OCI-LY7 (cell line): ENCODE data around the gene NIM1K. TPM values are rescaled to one million over a fixed set of nuclear protein-coding genes. Genes with fewer than 3 reads are reported as not detected.

Experiments
- BruUV-seq: library from RNA; stranded (reverse); fragments of 400-500 nt; replicated peaks from 2 replicates; lab custom pipeline; 2021; lab: Mats Ljungman, UMichigan
- CTCF ChIA-PET: fragments of 300-600 bp; sonication (Branson Sonifier 250); formaldehyde crosslinking; loops from one replicate; lab custom pipeline; 2022; ENCODE audit warnings: antibody characterized with exemption; ENCODE audit not compliant: unreplicated experiment; lab: Charles Lee
- POLR2A ChIA-PET: fragments of 300-600 bp; sonication (Branson Sonifier 250); formaldehyde crosslinking; loops from one replicate; lab custom pipeline; 2022; ENCODE audit warnings: antibody characterized with exemption; lab: Charles Lee
- DNase-seq: peaks from one replicate; pipeline ENCODE4 v3.0.0-alpha.2; 2015; ENCODE audit warnings: low spot score
- H2AFZ ChIP-seq: fragments of 200-600 bp; sonication (generic), shearing (Covaris generic); 2 replicates; pipeline ENCODE4 v1.6.1; 2014; ENCODE audit warnings: mild to moderate bottlenecking, antibody characterized with exemption, low read length, moderate library complexity
- H3K27ac ChIP-seq: fragments of 200-600 bp; sonication (generic); 2 replicates; pipeline ENCODE4 v1.5.1; 2014; ENCODE audit warnings: mixed run types, low read depth, mild to moderate bottlenecking, moderate library complexity, low read length, inconsistent platforms; ENCODE audit not compliant: poor library complexity, severe bottlenecking
- H3K36me3 ChIP-seq: fragments of 200-600 bp; sonication (generic); 2 replicates; pipeline ENCODE4 v1.6.1; 2014; ENCODE audit warnings: mild to moderate bottlenecking, antibody characterized with exemption, low read length, moderate library complexity, mixed read lengths; ENCODE audit not compliant: insufficient read depth
- H3K4me1 ChIP-seq: fragments of 200-600 bp; sonication (generic); 2 replicates; pipeline ENCODE4 v1.5.1; 2014; ENCODE audit warnings: mild to moderate bottlenecking, low read length; ENCODE audit not compliant: insufficient read depth, poor library complexity, severe bottlenecking
- H3K4me2 ChIP-seq: fragments of 200-600 bp; sonication (generic); 2 replicates; pipeline ENCODE4 v1.6.1; 2014; ENCODE audit warnings: mild to moderate bottlenecking, low read length
- H3K4me3 ChIP-seq: fragments of 200-600 bp; sonication (generic); 2 replicates; pipeline ENCODE4 v1.5.1; 2014; ENCODE audit warnings: mild to moderate bottlenecking, low read depth, low read length; ENCODE audit not compliant: poor library complexity, severe bottlenecking
- H3K79me2 ChIP-seq: fragments of 200-600 bp; sonication (generic); 2 replicates; pipeline ENCODE4 v1.6.1; 2016; ENCODE audit warnings: low read depth, mild to moderate bottlenecking, low read length, moderate library complexity, mixed read lengths; ENCODE audit not compliant: insufficient read depth
- H3K9me2 ChIP-seq: fragments of 200-600 bp; sonication (generic); 2 replicates; pipeline ENCODE4 v1.6.1; 2016; ENCODE audit warnings: mild to moderate bottlenecking, low read length, mixed read lengths; ENCODE audit not compliant: insufficient read depth
- H3K9me3 ChIP-seq: fragments of 200-600 bp; sonication (generic); 2 replicates; pipeline ENCODE4 v1.6.1; 2014; ENCODE audit warnings: mild to moderate bottlenecking, mixed run types, low read length, mixed read lengths
- H4K20me1 ChIP-seq: fragments of 200-600 bp; sonication (generic); 2 replicates; pipeline ENCODE4 v1.6.1; 2014; ENCODE audit warnings: mild to moderate bottlenecking, antibody characterized with exemption, low read length, moderate library complexity, mixed read lengths; ENCODE audit not compliant: insufficient read depth
- EZH2phosphoT487 ChIP-seq: fragments of 200-600 bp; sonication (generic); IDR thresholded peaks from 2 replicates; pipeline ENCODE4 v1.6.1; 2018; ENCODE audit warnings: low read depth, borderline replicate concordance, mild to moderate bottlenecking, mixed run types, antibody characterized with exemption, low read length, moderate library complexity, mixed read lengths
- intact Hi-C: fragments of 100-400 bp; cut with micrococcal nuclease; formaldehyde crosslinking; loops from one replicate; pipeline ENCODE4 v1.10.0; 2022; ENCODE audit not compliant: unreplicated experiment
- total RNA-seq, 2 experiments: library from RNA; depleted of rRNA in 1 of 2; stranded (reverse); fragments of >200 nt in 1 of 2; shearing (Covaris generic) in 1 of 2; gene quantifications; 2 replicates each; pipeline ENCODE4 v1.2.3, GENCODE V29; 2014 to 2022
- TF ChIP-seq, protein P1 (sequence below): fragments of 200-600 bp; sonication (generic); conservative IDR thresholded peaks from 2 replicates; pipeline ENCODE4 v1.5.1; 2014; ENCODE audit warnings: mild to moderate bottlenecking, antibody characterized with exemption, low read length, moderate library complexity, mixed read lengths

NIM1K gene
- total RNA-seq, 2 experiments from 2014 or later = 0.41 to 0.68 TPM

DNA sequence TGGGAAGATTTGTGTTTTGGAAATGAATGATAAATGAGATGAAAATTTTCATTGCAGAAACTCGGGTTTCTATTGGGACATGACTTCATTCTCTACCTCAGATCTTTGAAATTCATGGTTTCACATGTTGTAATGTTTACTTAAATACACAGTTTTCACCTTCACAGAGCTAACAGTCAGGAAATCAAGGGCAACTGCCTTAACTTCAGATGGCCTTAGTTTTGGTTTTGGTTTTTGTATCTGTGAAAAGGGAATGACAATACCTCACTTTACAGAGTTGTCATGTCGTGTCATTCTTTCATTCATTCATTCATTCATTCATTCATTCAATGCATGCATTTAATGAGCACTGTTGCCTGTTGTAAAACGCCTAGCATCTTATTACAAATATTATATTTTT is 41.9 kb downstream of the NIM1K start:
- Histone ChIP-seq H4K20me1 (no peaks in the 10 kb centered on the region), H3K27ac (no peak overlapping the region), H3K4me1 (no peaks in the 10 kb centered on the region), H3K79me2 (no peaks in the 10 kb centered on the region), H3K4me3 (no peak overlapping the region), H3K9me3 (no peaks in the 10 kb centered on the region), H3K4me2 (no peak overlapping the region), H2AFZ (no peak overlapping the region), H3K36me3 (no peaks in the 10 kb centered on the region), H3K9me2 (no peaks in the 10 kb centered on the region)
- POLR2A ChIA-PET = interaction anchor here (0.5 to 1.2 kb wide), 3 partner anchors 8 to 20 kb away, joined by 3 to 5 read pairs (median 4); no protein-coding TSS in a partner anchor
- TF ChIP-seq, protein P1, sequence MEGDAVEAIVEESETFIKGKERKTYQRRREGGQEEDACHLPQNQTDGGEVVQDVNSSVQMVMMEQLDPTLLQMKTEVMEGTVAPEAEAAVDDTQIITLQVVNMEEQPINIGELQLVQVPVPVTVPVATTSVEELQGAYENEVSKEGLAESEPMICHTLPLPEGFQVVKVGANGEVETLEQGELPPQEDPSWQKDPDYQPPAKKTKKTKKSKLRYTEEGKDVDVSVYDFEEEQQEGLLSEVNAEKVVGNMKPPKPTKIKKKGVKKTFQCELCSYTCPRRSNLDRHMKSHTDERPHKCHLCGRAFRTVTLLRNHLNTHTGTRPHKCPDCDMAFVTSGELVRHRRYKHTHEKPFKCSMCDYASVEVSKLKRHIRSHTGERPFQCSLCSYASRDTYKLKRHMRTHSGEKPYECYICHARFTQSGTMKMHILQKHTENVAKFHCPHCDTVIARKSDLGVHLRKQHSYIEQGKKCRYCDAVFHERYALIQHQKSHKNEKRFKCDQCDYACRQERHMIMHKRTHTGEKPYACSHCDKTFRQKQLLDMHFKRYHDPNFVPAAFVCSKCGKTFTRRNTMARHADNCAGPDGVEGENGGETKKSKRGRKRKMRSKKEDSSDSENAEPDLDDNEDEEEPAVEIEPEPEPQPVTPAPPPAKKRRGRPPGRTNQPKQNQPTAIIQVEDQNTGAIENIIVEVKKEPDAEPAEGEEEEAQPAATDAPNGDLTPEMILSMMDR = no peak
- TF ChIP-seq EZH2phosphoT487 = no peak
- no peak for DNase-seq
- BruUV-seq = no TSS peak
- intact Hi-C loops = loop anchor here (2.0 kb wide), 1 partner anchor 155 kb away; no protein-coding TSS in a partner anchor
- CTCF ChIA-PET = no interaction called here

DNA sequence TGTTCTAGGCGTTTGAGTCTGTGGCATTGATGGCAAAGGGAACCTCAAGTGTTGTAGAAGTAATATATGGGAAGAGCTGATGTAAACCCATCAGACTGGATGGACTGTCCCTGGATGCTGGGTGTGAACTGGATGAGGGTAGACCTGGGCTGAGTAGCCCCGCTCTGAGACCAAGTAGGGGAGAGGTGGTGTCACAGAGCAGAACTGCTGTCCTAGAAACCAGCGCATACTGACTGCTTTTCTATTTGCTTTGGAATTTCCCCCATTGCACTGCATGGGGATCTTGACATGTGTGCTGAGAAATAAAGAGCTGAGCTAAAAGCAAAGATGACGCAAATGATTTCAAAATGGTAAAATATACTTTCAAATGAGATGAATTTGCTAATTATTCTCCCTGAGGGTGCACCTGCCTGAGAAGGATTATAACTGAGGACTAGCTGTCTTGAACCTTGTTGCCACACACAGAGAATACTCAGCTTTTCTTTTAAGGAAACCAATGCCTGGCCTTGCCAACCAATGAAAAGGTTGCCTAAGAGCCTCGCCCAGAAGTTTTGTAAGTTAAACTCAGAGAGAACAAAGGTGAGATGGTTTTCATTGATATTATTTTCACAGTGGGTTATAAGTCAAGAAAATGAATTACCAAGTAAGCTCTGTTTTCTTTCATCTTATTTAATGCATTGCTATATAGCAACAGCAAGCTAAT is 44.8 kb downstream of the NIM1K start:
- ChIA-PET CTCF (no interaction called here), POLR2A (interaction anchor here (0.5 to 1.0 kb wide), 5 partner anchors 14 to 682 kb away, joined by 3 read pairs; no protein-coding TSS in a partner anchor)
- intact Hi-C loops = no loop called here

More for the DNA sequence above, 44.8 kb downstream of the NIM1K start:
- H2AFZ ChIP-seq = no peak overlapping the region
- no peaks in the 10 kb centered on the region for H3K79me2 ChIP-seq
- no peaks in the 10 kb centered on the region for H3K36me3 ChIP-seq
- no peaks in the 10 kb centered on the region for H4K20me1 ChIP-seq
- TF ChIP-seq EZH2phosphoT487 = no peak
- TF ChIP-seq, protein P1 = no peak
- BruUV-seq = no TSS peak
- H3K4me3 ChIP-seq = no peak overlapping the region
- no peak overlapping the region for H3K27ac ChIP-seq
- no peaks in the 10 kb centered on the region for H3K4me1 ChIP-seq
- no peak overlapping the region for H3K4me2 ChIP-seq
- H3K9me2 ChIP-seq = no peaks in the 10 kb centered on the region
- no peak for DNase-seq
- no peaks in the 10 kb centered on the region for H3K9me3 ChIP-seq
